Retinal pigment epithelial cell (primary cell): ENCODE data around the gene EMC8.
"Not testable (repeated sequence)": the region's sequence is repeated elsewhere in the genome, so short reads cannot be mapped to it uniquely, and the experiment has no call there.

Experiments
- DNase-seq: peaks from one replicate; pipeline ENCODE4 v3.0.0-alpha.2; 2010; ENCODE audit warnings: low read depth
- H3K4me3 ChIP-seq: 2 replicates; pipeline ENCODE4 v1.5.1; 2011; ENCODE audit warnings: mild to moderate bottlenecking, low read length, control low read depth, moderate library complexity
- TF ChIP-seq, protein P1 (sequence below): conservative IDR thresholded peaks from 2 replicates; pipeline ENCODE4 v1.5.1; 2011; ENCODE audit warnings: low read depth, low read length, control low read depth, inconsistent platforms

EMC8 gene

GRCh38 chr16:85820604-85821372 lies 21.4 kb upstream of the EMC8 start:
- no peak for DNase-seq
- no peak overlapping the region for H3K4me3 ChIP-seq
- TF ChIP-seq, protein P1, sequence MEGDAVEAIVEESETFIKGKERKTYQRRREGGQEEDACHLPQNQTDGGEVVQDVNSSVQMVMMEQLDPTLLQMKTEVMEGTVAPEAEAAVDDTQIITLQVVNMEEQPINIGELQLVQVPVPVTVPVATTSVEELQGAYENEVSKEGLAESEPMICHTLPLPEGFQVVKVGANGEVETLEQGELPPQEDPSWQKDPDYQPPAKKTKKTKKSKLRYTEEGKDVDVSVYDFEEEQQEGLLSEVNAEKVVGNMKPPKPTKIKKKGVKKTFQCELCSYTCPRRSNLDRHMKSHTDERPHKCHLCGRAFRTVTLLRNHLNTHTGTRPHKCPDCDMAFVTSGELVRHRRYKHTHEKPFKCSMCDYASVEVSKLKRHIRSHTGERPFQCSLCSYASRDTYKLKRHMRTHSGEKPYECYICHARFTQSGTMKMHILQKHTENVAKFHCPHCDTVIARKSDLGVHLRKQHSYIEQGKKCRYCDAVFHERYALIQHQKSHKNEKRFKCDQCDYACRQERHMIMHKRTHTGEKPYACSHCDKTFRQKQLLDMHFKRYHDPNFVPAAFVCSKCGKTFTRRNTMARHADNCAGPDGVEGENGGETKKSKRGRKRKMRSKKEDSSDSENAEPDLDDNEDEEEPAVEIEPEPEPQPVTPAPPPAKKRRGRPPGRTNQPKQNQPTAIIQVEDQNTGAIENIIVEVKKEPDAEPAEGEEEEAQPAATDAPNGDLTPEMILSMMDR = no peak

- H3K4me3 ChIP-seq = no peak overlapping the region
- TF ChIP-seq, protein P1 = no peak
These were observed 20.4 kb upstream of the EMC8 start for GRCh38 chr16:85819771-85820170.

DNA sequence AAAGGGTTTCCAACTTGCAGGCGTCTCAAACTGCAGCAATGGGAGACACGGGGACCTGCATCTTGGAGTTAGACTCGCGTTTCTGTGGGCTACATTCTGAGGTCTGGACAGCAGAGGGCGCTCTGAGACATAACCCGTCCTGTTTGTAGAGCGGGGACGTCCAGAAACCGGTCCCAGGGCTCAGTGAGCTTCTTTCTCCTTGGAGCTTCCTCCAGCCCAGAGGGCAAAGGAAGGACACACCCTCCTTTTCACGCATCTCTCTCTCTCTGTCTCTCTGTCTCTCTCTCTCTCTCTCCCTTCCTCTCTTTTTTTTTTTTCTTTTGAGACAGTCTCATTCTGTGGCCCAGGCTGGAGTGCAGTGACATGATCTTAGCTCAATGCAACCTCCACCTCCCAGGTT lies 19.9 kb upstream of the EMC8 start:
- H3K4me3 ChIP-seq = no peak overlapping the region
- TF ChIP-seq, protein P1 = peak; percentile 82
- DNase-seq = no peak

More at GRCh38 chr16:85819771-85820170, 20.4 kb upstream of the EMC8 start:
- no peak for DNase-seq

DNA sequence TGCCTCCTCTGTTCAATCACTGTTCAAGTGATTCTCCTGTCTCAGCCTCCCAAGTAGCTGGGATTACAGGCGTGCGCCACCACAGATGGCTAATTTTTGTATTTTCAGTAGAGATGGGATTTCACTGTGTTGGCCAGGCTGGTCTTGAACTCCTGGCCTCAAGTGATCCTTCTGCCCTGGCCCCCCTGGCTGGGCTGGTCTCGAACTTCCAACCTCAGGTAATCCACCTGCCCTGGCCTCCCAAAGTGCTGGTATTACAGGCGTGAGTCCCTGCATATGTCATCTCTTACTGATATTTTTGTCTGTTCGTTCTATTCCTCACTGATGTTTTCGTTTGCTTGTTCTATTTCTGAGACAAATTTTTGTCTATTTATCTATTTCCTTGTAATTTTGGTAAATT lies 17.9 kb upstream of the EMC8 start:
- not testable (repeated sequence) for H3K4me3 ChIP-seq, DNase-seq

DNA sequence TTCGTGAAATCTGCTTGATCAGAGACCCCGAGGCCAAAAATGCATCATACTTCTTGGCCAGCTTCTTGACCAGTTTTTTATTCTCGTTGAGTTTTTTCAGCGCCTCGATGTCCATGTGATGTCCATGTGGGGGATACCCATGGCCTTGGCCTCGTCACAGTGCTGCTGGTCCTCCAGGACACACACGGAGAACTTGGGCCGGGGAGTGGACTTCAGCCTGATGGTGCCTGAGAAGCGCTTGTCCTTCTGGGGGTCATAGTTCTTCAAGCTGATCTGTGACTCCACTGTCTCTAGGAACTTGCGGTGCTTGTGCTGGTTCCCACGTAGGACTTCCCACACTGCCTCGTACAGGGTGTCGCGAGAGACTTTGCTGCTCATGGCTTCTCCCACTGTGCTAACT lies 16.8 kb upstream of the EMC8 start:
- no peak overlapping the region for H3K4me3 ChIP-seq
- TF ChIP-seq, protein P1 = no peak
- no peak for DNase-seq

- TF ChIP-seq, protein P1 = no peak
- DNase-seq = no peak
- no peak overlapping the region for H3K4me3 ChIP-seq
These were observed 13.7 kb upstream of the EMC8 start for GRCh38 chr16:85812811-85813700.

GRCh38 chr16:85812031-85812807 lies 12.9 kb upstream of the EMC8 start:
- no peak for DNase-seq
- no peak overlapping the region for H3K4me3 ChIP-seq
- TF ChIP-seq, protein P1 = no peak
